Neural progenitor cell (in vitro differentiated cells): ENCODE measurements around the gene SMYD3.

Source experiments
- EZH2 ChIP-seq: fragments of 200-600 bp; sonication (generic); IDR thresholded peaks from 2 replicates; pipeline ENCODE4 v1.6.1; 2017; ENCODE audit warnings: antibody characterized with exemption, mild to moderate bottlenecking, moderate library complexity
- TF ChIP-seq, protein P1 (sequence below): fragments of 200-600 bp; sonication (generic); IDR thresholded peaks from 2 replicates; pipeline ENCODE4 v1.5.1; 2017; ENCODE audit warnings: antibody characterized with exemption, mild to moderate bottlenecking

DNA sequence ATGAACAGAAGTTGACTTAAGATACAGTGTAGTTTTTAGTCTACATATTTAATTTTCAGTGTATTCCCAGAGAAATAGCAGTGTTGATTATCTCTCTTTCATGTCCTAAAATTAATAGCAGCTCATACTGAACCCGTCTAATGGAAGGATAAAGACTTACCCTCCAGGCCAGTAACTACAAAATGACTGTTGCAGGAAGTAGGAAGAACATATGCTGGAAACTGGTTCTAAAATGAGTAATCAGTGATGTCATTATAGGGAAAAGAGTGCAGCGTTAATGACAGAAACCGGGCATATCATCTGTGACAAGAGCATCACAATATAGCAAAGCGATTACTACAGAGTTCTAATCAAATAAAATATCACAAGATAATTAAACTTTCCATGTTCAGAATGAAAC, 385.5 kb downstream of the SMYD3 start:
- TF ChIP-seq EZH2 = no peak
- TF ChIP-seq, protein P1, sequence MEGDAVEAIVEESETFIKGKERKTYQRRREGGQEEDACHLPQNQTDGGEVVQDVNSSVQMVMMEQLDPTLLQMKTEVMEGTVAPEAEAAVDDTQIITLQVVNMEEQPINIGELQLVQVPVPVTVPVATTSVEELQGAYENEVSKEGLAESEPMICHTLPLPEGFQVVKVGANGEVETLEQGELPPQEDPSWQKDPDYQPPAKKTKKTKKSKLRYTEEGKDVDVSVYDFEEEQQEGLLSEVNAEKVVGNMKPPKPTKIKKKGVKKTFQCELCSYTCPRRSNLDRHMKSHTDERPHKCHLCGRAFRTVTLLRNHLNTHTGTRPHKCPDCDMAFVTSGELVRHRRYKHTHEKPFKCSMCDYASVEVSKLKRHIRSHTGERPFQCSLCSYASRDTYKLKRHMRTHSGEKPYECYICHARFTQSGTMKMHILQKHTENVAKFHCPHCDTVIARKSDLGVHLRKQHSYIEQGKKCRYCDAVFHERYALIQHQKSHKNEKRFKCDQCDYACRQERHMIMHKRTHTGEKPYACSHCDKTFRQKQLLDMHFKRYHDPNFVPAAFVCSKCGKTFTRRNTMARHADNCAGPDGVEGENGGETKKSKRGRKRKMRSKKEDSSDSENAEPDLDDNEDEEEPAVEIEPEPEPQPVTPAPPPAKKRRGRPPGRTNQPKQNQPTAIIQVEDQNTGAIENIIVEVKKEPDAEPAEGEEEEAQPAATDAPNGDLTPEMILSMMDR = no peak
